HG03442 (cell line): Measurements from ENCODE around the gene E4F1.
"Not testable (repeated sequence)": the region's sequence is repeated elsewhere in the genome, so short reads cannot be mapped to it uniquely, and the experiment has no call there.

Experiments used
- ATAC-seq: cut with Tn5 transposase; IDR thresholded peaks from one replicate; pipeline ENCODE4 v1.9.1; 2021; ENCODE audit warnings: mild to moderate bottlenecking, moderate library complexity; ENCODE audit not compliant: unreplicated experiment

The E4F1 gene

DNA sequence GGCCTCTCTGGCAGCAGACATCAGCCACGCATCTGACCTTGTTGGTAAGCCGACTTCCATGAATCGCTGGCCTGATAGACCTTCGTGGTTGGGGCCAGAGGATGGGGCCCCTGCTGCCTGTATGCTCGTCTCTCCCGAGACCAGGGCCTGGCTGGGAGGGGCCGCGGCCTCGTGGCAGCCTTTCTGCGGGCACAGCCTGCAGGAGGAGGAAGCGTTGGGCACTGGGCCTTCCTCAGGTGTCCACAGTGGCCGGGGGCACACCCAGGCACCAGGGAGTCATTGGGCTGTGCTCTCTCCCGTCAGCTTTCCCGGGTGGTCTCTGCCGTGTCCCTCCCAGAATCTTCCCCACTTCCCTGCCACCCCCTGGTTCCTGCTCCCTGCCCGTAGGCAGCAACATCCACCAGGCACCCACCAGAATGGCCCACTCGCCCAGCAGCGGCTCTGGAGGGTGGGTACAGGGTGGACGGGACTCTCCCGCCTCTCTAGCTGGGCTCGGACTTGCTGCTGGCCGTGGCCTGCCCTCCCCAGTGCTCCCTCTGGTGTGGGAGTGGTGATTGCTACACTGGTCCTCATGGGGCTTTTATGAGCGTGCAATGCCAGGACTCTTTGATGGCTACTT, 6.3 kb downstream of the E4F1 start:
- no peak for ATAC-seq

DNA sequence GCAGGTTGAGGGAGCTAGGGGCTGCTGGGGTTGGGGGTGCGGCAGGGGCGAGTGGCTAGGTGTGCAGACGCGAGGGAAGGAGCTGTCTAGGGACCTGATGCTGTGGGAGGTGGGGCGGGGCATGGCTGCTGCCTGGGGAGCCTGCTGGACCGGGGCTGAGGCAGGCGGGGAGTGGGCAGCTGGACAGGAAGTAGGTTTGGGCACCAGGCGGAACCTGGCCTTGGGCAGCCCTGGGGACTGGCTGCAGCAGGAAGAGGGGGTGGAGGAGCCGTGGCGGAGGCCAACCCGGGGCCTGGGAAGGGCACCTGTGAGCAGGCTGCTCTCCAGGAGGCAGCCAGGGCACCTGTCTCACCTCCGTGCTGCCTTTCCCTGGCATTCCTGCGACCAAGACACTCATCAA, 7.0 kb downstream of the E4F1 start:
- ATAC-seq = no peak

DNA sequence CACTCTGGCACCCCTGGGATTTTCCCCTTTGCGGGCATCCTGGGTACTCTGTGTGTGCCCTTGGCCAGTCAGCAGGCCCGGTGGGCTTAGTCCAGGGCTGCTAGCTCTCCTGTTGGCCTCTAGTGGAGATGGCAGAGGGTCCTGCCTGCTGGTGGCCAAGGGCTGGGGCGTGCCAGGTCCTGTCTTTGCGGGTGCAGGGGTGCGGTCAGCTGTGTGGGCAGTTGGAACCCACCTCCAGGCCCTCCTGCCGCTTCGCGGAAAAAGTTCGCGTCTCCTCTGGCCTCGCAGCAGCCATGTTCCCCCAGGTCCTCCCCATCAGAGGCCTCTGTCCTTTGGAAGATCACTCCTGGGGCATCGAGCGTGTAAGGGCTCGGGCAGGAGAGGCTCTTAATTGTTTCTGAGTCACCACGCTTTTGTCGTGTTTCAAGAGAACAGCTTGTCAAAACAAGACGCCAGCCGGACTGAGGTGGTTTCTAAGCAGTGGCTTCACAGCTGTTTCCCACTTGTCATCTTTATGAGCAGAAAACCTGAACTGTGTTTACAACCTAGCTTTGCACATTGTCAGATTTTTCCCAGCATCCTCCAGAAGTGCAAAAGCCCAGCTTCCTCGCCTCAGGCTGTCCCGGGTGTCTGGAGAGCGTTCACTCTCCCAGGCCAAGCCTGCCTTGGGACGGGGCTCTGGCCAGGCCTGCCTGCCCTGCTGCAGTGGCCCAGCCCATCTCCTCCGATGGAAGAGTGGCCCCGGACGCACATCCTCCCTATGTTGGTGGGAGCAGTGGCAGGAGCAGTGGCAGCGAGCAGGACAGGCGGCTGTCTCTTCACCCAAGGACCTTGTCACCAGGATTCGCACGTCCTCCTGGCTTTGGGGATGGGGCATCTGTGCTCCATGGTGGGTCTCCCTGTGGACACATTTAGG, 7.9 kb downstream of the E4F1 start:
- ATAC-seq = no peak

DNA sequence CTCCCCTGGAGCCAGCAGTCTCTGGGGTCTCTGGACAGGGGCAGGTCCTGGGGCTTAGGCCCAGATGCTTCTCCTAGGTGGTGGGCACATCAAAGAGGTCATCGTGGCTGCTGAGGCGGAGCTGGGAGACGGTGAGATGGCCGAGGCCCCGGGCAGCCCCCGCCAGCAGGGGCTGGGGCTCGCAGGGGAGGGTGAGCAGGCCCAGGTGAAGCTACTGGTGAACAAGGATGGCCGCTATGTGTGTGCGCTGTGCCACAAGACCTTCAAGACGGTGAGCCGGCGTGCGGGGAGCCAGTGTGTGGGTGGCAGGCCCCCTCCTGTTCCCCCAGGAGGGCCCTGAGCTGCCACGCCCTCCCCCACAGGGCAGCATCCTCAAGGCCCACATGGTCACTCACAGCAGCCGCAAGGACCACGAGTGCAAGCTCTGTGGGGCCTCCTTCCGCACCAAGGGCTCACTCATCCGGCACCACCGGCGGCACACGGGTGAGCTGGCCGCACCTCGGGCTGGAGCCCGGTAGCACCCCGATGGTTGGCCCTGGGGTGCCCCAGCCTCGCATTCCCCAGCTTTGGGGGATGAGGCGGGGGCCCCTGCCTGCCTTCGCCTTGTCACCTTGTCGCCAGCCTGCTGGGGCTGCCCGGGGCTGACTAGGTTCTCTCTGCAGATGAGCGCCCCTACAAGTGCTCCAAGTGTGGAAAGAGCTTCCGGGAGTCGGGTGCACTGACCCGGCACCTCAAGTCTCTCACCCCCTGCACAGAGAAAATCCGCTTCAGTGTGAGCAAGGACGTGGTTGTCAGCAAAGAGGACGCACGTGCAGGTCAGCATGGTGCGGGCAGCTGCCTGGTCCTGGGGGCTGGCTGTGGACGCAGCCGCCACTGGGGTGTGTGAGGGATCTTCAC, 9.0 kb downstream of the E4F1 start:
- ATAC-seq = no peak

DNA sequence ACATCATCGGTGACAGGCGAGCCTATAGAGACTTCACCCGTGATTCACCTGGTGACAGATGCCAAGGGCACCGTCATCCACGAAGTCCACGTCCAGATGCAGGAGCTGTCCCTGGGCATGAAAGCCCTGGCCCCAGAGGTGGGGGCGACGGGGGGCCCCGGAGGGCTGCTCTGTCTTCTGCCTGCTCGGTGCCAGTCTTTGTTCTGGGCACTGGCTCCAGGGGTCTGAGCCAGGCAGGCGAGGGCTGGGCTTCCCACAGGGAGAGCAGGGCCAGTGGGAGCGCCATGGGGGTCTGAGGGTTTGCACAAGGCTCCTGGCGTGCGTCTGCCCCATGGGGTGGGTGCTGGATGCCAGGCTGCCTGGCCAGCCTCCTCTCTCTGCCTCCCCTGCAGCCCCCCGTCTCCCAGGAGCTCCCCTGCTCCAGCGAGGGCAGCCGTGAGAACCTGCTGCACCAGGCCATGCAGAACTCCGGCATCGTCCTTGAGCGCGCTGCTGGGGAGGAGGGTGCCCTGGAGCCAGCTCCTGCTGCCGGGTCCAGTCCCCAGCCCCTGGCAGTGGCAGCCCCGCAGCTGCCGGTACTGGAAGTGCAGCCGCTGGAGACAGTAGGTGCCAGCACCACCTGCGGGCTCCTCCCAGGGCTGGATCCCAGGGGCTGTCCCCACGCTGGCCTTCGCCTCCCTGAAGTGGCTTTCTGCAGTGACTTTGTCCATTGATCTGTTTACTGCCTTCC, 9.8 kb downstream of the E4F1 start:
- no peak for ATAC-seq

DNA sequence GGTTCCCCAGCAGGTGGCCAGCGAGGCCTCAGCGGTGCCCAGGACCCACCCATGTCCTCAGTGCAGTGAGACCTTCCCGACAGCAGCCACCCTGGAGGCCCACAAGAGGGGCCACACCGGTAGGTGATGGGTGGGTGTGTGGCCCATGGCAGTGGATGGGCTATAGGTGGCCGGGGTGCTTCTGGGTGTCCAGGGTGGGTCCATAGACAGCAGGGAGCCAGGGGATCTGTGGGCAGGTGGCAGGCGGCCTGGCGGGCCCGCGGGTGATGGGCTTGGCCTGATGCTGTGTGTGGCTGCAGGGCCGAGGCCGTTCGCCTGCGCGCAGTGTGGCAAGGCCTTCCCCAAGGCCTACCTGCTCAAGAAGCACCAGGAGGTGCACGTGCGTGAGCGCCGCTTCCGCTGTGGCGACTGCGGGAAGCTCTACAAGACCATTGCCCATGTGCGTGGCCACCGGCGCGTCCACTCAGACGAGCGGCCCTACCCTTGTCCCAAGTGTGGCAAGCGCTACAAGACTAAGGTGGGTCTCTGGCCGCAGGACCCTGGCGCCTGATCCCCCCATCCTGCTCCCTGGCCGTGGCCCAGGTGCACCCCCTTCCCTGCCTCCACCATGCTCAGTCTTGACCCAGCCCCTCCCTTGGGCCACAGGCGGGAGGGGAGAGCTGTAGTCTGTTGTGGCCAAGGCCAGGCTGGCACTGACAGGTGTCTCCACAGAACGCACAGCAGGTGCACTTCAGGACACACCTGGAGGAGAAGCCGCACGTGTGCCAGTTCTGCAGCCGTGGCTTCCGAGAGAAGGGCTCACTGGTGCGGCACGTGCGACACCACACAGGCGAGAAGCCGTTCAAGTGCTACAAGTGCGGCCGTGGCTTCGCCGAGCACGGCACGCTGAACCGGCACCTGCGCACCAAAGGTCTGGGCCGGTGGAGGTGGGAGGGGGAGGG, 10.8 kb downstream of the E4F1 start:
- ATAC-seq = no peak

DNA sequence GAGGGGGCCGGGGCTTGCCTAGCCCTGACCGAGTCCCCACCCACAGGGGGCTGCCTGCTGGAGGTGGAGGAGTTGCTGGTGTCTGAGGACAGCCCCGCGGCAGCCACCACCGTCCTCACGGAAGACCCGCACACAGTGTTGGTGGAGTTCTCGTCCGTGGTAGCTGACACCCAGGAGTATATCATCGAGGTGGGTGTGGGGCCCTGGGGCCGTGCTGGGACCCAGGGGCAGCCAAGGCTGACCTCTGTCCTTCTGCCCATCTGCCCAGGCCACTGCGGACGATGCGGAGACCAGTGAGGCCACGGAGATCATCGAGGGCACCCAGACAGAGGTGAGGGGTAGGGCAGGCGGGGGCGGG, 11.4 kb downstream of the E4F1 start:
- ATAC-seq = no peak

DNA sequence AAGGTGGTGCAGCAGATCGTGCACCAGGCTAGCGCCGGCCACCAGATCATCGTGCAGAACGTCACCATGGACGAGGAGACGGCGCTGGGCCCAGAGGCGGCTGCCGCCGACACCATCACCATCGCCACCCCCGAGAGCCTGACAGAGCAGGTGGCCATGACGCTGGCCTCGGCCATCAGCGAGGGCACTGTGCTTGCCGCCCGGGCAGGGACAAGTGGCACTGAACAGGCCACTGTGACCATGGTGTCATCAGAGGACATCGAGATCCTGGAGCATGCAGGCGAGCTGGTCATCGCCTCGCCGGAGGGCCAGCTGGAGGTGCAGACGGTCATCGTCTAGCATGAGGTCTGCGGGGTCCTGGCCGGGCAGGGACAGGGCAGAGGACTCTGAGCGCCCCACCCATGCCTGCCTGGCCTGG, 11.9 kb downstream of the E4F1 start:
- ATAC-seq = no peak

DNA sequence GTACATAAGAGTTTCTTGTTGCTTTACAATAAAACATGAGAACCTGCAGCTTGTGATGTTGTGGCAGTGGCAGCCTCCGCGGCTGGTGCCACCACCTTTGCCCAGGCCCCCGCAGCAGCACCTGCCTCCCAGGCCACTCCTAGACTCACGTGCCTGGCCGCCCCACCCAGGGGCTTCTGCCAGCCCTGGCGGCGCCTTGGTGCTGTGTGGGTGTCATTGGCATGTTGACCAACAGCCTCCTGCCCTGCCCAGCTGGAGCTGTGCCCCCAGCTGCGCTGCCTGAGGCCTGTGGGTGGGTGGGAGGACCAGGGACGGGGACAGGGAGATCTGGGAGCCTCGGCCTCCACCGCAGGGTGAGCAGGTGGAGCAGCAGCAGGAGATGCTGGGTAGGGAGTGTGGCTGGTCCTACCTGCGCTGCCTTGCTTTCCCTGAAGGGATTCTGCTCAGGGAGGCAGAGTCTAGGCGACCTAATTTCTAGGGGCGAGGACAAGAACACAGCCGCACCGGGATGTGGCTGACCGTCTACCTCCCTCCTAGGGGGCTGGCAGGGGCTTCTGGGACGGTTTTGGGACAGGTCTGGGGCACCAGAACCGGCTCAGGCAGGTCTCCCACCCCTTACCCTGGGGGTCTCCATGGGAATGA, 12.4 kb downstream of the E4F1 start:
- no peak for ATAC-seq

DNA sequence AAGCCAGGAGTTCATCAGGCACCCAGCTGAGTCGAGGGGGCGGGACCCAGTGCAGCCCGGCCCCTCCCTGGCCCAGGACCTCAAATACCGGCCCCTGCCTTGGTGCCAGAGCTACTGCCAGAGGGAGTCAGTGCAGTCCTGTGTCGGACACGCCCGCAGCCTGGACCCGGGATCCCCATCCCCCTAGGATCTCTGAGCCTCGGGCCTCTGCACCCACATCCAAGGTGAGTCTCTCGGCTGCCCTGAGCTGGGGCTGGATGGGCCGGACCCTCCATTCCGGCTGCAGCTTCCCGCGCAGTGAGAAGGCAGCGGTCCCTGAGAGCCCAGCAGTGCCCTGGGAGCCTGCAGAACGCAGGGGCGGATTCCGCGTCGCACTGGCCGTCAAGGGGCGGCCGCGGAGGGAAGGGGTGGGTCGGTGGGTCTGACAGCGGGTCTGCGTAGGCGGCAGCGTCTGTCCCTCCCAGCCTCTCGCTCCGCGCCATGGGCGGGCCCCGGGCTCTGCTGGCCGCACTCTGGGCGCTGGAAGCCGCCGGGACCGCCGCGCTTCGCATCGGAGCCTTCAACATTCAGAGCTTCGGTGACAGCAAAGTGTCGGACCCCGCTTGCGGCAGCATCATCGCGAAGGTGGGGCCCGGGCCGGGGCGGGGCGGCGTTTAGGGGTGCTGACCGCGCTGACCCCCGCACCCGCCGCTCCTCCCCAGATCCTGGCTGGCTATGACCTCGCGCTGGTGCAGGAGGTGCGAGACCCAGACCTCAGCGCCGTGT, 13.1 kb downstream of the E4F1 start, which contains the start of gene DNASE1L2:
DNASE1L2 (plus strand) TSS at position 108 of the 765 bp plus-strand sequence; CDS start at position 481, 373 bp downstream.
- no peak for ATAC-seq

DNA sequence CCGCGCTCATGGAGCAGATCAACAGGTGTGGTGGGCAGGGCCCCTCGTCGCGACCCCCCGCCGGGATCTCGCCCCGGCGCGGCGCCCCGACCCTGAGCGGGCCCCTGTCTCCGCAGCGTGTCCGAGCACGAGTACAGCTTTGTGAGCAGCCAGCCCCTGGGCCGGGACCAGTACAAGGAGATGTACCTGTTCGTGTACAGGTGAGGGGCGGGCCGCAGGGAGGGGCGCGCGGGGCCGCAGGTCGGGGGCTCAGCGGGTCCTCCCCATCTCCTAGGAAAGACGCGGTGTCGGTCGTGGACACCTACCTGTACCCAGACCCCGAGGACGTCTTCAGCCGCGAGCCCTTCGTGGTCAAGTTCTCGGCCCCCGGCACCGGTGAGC, 13.7 kb downstream of the E4F1 start:
- no peak for ATAC-seq

DNA sequence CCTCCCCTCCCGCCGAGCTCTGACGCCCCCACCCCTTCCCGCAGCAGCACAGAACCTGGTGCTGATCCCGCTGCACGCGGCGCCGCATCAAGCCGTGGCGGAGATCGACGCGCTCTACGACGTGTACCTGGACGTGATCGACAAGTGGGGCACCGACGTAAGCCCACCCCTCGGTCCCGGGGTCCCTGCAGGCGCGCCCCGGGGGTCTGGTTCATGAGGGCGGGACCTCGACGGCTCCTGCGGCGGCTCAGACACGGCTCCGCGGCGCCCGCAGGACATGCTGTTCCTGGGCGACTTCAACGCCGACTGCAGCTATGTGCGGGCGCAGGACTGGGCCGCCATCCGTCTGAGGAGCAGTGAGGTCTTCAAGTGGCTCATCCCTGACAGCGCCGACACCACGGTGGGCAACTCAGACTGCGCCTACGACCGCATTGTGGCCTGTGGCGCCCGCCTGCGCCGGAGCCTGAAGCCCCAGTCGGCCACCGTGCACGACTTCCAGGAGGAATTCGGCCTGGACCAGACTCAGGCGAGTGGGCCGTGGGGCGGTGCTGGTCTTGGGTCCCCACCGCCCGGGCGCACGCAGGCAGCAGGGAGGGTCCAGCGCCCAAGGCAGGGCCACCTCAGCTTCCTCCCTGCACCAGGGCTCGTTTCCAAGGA, 14.2 kb downstream of the E4F1 start:
- ATAC-seq = no peak

DNA sequence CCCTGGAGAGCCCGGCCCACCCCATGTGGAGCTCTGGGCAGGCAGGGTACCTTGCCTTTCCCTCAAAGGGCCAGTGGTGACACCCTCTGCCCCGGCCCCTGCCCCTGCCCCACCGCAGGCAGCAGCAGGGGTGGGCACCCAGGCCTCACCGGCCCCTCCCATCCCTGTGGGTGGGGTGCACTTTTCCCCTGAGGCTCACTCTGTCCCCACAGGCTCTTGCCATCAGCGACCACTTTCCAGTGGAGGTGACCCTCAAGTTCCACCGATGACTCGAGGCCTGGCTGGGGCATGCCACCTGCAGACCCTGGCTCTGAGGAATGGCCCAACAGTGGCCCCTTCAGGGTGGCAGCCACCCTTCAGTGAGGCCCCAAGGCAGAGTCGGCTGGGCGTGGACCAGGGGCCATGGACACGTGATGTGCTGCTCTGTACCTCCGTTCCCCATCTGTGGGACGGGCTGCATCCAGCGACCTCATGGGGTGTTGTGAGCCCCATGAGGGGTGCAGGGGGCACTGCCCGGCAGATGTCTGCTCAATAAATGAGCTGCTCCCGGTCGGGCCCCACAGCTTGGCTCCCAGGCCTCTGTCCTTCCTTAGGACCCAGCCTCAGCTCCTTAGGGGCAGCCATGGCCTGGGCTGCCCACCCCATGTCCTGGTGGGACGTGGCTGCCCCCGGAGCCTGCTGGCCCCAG, 14.9 kb downstream of the E4F1 start:
- no peak for ATAC-seq

DNA sequence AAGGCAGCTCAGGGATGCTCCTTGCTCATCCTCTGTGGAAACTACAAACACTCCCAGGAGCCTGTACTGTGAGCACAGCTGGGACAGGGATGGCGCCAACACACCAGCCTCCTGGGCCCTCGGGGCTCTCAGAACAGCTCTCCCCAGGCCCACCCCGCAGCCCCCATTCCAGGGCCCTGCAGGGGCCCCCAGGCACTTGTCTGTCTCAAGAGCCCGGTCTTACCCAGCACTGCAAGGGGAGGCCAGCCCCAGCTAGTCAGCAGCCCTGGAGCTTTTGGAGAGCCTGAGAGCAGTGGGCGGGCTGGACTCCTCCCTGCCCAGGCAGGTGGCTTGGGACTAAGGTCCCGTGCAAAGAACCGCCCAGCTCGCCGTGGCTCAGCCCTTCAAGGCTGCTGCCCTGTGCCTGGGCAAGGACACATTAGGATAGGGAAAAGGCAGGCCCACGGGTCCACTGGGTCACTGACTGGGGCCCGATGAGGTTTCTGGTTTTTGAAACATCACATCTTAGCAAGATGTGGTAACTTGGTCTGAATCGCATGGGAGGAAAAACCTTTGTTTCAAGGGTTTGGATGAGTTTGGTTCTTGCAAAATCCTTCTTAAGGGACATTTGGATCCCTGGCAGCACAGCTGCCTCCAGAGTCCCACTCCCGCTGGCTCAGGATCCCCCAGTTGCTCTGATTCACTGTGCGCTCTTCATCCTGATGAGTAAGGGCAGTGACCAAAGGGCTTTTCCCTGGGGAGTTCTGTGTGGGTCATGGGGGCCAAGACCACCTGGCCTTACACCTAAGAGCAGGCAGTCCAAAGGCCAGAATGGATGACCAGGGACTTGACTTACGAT, 15.7 kb downstream of the E4F1 start:
- ATAC-seq = no peak

DNA sequence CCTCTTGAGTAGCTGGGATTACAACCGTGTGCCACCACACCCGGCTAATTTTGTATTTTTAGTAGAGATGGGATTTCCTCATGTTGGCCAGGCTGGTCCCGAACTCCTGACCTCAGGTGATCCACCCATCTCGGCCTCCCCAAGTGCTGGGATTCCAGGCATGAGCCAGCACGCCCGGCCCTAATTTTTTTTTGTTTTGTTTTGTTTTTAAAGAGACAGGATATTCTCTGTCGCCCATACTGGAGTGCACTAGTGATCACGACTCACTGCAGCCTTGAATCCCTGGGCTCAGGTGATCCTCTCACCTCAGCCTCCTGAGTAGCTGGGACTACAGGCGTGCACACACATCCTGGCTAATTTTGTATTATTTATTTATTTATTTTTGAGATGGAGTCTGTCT, 16.9 kb downstream of the E4F1 start:
- ATAC-seq = not testable (repeated sequence)

DNA sequence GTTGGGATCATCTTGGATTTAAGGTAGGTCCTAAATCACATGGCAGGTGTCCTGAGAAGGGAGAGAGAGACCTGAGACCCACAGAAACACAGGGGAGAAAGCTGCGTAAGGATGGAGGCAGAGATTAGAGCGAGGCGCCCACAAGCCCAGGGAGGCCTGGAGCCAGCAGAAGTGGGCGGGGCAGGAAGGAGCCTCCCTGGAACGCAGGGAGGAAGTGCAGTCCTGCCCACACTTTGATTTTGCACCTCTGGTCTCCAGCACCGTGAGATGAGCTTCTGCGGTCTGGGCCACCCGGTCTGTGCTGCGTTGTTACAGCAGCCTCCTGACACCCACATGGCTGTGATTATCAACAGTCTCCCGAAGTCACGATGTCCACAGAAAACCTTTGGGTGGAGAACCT, 19.2 kb downstream of the E4F1 start:
- no peak for ATAC-seq
